ENCODE measurements around the gene OR6C76. TPM values are rescaled to one million over a fixed set of nuclear protein-coding genes. Genes with fewer than 3 reads are reported as not detected.
"Not testable (repeated sequence)": the region's sequence is repeated elsewhere in the genome, so short reads cannot be mapped to it uniquely, and the experiment has no call there.

The OR6C76 gene
- polyA plus RNA-seq, 1 donor (not counting 4 experiments of a cell fraction or from before 2014, with no cell fraction given), result not detected

DNA sequence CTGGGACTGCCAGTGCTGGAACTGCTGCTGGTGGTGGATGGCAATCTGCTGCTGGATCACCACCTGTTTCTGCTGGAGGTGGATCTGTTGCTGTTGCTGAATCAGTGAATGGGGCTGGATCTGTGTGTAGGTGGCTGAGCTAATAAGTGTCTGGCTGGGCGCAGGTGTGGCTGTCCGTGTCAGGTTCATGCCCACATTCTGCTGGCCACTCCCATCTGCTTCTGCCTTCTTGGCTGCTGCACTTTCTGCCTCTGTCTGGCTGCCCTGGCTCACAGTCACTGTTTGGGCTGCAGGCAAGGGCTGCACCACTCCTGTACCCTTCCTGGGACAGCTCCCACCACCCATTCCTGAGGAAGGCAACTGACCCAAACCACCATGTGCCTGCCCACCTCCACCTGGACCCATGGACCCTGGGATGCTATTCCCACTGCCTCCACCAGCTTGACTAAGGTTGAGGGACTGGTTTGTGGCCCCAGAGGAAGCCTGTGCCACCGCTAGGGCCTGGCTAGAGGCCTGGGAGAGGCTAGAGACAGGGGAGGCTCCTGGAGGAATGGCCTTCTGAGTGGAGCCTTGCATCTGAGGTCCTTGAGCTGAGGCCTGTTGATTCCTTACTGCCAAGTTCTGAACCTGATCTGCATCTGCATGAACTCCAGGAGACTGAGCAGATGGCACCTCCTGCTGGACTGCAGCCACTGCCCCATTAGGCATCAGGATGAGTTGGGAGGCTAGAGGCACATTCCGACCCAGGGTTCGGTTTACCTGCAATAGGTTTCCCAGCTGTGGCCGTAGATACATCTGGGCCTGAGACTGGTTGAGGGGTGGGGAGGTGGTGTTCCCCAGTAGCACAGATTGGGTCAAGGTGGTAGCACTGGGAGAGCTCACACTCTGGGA lies 12.3 kb upstream of the OR6C76 start:
- H3K4me1 ChIP-seq (ENCODE audit: control insufficient read depth, extremely low read depth, insufficient read depth, low read length); H2AFZ ChIP-seq (ENCODE audit: control insufficient read depth, low read length); H3K79me2 ChIP-seq (ENCODE audit: control insufficient read depth, insufficient read depth, low read length); H3K36me3 ChIP-seq (ENCODE audit: control insufficient read depth in 2 of 2, extremely low read depth in 1 of 2, insufficient read depth in 2 of 2, low read length in 2 of 2); dilution Hi-C loops (cut with MboI; ENCODE audit: extremely low pct_ligation_motif_present, low sequenced_read_pairs); H3K27me3 ChIP-seq (ENCODE audit: control insufficient read depth, extremely low read depth, insufficient read depth, low read length); FAIRE-seq; H3K4me3 ChIP-seq (ENCODE audit: control insufficient read depth in 2 of 3, extremely low read depth in 1 of 3, insufficient read depth in 2 of 3, low read depth in 1 of 3, low read length in 3 of 3); H3K9me3 ChIP-seq (ENCODE audit: control insufficient read depth, low read depth, low read length); DNase-seq (ENCODE audit: low read depth, low spot score); H3K27ac ChIP-seq (ENCODE audit: control insufficient read depth, insufficient read depth, low read length); H3K9ac ChIP-seq (ENCODE audit: control insufficient read depth, extremely low read depth, insufficient read depth, low read length); H3K4me2 ChIP-seq (ENCODE audit: control insufficient read depth, extremely low read depth, insufficient read depth, low read depth, low read length); H3K9me1 ChIP-seq (ENCODE audit: control insufficient read depth, extremely low read depth, insufficient read depth, low read length); H4K20me1 ChIP-seq (ENCODE audit: control insufficient read depth, extremely low read depth, insufficient read depth, low read length): not testable (repeated sequence)

- dilution Hi-C loops (cut with MboI; ENCODE audit: extremely low pct_ligation_motif_present, low sequenced_read_pairs); H3K4me3 ChIP-seq (ENCODE audit: control insufficient read depth in 2 of 3, extremely low read depth in 1 of 3, insufficient read depth in 2 of 3, low read depth in 1 of 3, low read length in 3 of 3); H3K36me3 ChIP-seq (ENCODE audit: control insufficient read depth in 2 of 2, extremely low read depth in 1 of 2, insufficient read depth in 2 of 2, low read length in 2 of 2); H3K27ac ChIP-seq (ENCODE audit: control insufficient read depth, insufficient read depth, low read length); H3K4me2 ChIP-seq (ENCODE audit: control insufficient read depth, extremely low read depth, insufficient read depth, low read depth, low read length); H3K9ac ChIP-seq (ENCODE audit: control insufficient read depth, extremely low read depth, insufficient read depth, low read length); H3K4me1 ChIP-seq (ENCODE audit: control insufficient read depth, extremely low read depth, insufficient read depth, low read length); H3K79me2 ChIP-seq (ENCODE audit: control insufficient read depth, insufficient read depth, low read length); H3K9me1 ChIP-seq (ENCODE audit: control insufficient read depth, extremely low read depth, insufficient read depth, low read length); H4K20me1 ChIP-seq (ENCODE audit: control insufficient read depth, extremely low read depth, insufficient read depth, low read length); DNase-seq (ENCODE audit: low read depth, low spot score); H2AFZ ChIP-seq (ENCODE audit: control insufficient read depth, low read length); H3K9me3 ChIP-seq (ENCODE audit: control insufficient read depth, low read depth, low read length); H3K27me3 ChIP-seq (ENCODE audit: control insufficient read depth, extremely low read depth, insufficient read depth, low read length); FAIRE-seq: not testable (repeated sequence)
Observed at GRCh38 chr12:55414396-55414823, 11.6 kb upstream of the OR6C76 start.

GRCh38 chr12:55414889-55415288 lies 11.2 kb upstream of the OR6C76 start:
- dilution Hi-C loops (cut with MboI; ENCODE audit: extremely low pct_ligation_motif_present, low sequenced_read_pairs); H3K9me3 ChIP-seq (ENCODE audit: control insufficient read depth, low read depth, low read length); DNase-seq (ENCODE audit: low read depth, low spot score); H3K27ac ChIP-seq (ENCODE audit: control insufficient read depth, insufficient read depth, low read length); H3K27me3 ChIP-seq (ENCODE audit: control insufficient read depth, extremely low read depth, insufficient read depth, low read length); H3K9ac ChIP-seq (ENCODE audit: control insufficient read depth, extremely low read depth, insufficient read depth, low read length); H4K20me1 ChIP-seq (ENCODE audit: control insufficient read depth, extremely low read depth, insufficient read depth, low read length); H2AFZ ChIP-seq (ENCODE audit: control insufficient read depth, low read length); H3K4me2 ChIP-seq (ENCODE audit: control insufficient read depth, extremely low read depth, insufficient read depth, low read depth, low read length); H3K9me1 ChIP-seq (ENCODE audit: control insufficient read depth, extremely low read depth, insufficient read depth, low read length); FAIRE-seq; H3K36me3 ChIP-seq (ENCODE audit: control insufficient read depth in 2 of 2, extremely low read depth in 1 of 2, insufficient read depth in 2 of 2, low read length in 2 of 2); H3K4me3 ChIP-seq (ENCODE audit: control insufficient read depth in 2 of 3, extremely low read depth in 1 of 3, insufficient read depth in 2 of 3, low read depth in 1 of 3, low read length in 3 of 3); H3K4me1 ChIP-seq (ENCODE audit: control insufficient read depth, extremely low read depth, insufficient read depth, low read length); H3K79me2 ChIP-seq (ENCODE audit: control insufficient read depth, insufficient read depth, low read length): not testable (repeated sequence)

All from keratinocyte (primary cell).